ENCODE results near the gene CAPN7.

The CAPN7 gene

GRCh38 chr3:15174953-15175352 is 31.1 kb upstream of the CAPN7 start:
- no peak overlapping the region for H3K4me2 ChIP-seq (ENCODE audit: low read depth, low read length, poor library complexity, severe bottlenecking)
- H4K20me1 ChIP-seq (ENCODE audit: low read depth, low read length), result no peaks in the 10 kb centered on the region
- no peaks in the 10 kb centered on the region for H3K9me2 ChIP-seq (replicated peaks; ENCODE audit: insufficient read depth, low read length)
- TF ChIP-seq CTCF (IDR thresholded peaks at IDR 0.05; ENCODE audit: insufficient read depth, low read length, poor library complexity, severe bottlenecking), result no peak
- no peak for TF ChIP-seq EZH2phosphoT487 (conservative IDR thresholded peaks at IDR 0.05; ENCODE audit: low read length)
- no peak overlapping the region for H3K27ac ChIP-seq (ENCODE audit: low read depth, low read length)
- H3K36me3 ChIP-seq (ENCODE audit: low read length), result no peaks in the 10 kb centered on the region
- H3F3A ChIP-seq (ENCODE audit: insufficient read depth), result no peaks in the 10 kb centered on the region
- no peaks in the 10 kb centered on the region for H3K9me3 ChIP-seq (ENCODE audit: insufficient read depth, low read length)
- no peak overlapping the region for H3K4me3 ChIP-seq (ENCODE audit: insufficient read depth, low read length, poor library complexity, severe bottlenecking)
- H3K79me2 ChIP-seq (ENCODE audit: insufficient read depth, low read length), result no peaks in the 10 kb centered on the region
- no peak overlapping the region for H3K9ac ChIP-seq (ENCODE audit: low read length)
- H3K27me3 ChIP-seq (ENCODE audit: low read length), result no peaks in the 10 kb centered on the region
- H2AFZ ChIP-seq (ENCODE audit: low read depth, low read length, severe bottlenecking), result no peak overlapping the region

DNA sequence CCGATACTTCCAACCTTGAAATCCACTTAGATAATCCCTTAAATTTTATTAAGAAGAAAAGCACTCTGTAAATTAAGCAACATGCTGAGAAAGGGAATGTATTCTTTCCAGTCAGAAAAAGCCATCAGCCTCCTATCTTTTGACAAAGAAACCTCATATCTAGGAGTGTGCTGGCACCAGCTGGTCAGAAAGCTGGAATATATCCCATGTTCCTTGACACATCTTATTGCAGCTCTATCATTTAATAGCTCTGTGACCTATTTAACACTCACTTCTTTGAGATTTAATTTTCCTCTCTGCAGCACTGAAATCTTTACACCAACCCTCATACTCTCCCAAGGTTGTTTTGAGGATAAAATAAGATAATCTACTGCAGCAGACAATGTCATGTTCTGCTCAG is 30.4 kb upstream of the CAPN7 start:
- no peaks in the 10 kb centered on the region for H3K36me3 ChIP-seq (ENCODE audit: low read length)
- no peaks in the 10 kb centered on the region for H3F3A ChIP-seq (ENCODE audit: insufficient read depth)
- no peaks in the 10 kb centered on the region for H3K27me3 ChIP-seq (ENCODE audit: low read length)
- no peak overlapping the region for H2AFZ ChIP-seq (ENCODE audit: low read depth, low read length, severe bottlenecking)
- no peak overlapping the region for H3K27ac ChIP-seq (ENCODE audit: low read depth, low read length)
- no peaks in the 10 kb centered on the region for H4K20me1 ChIP-seq (ENCODE audit: low read depth, low read length)
- H3K9ac ChIP-seq (ENCODE audit: low read length), result no peak overlapping the region
- H3K9me2 ChIP-seq (replicated peaks; ENCODE audit: insufficient read depth, low read length), result no peaks in the 10 kb centered on the region
- no peak overlapping the region for H3K4me2 ChIP-seq (ENCODE audit: low read depth, low read length, poor library complexity, severe bottlenecking)
- no peaks in the 10 kb centered on the region for H3K79me2 ChIP-seq (ENCODE audit: insufficient read depth, low read length)
- no peak overlapping the region for H3K4me3 ChIP-seq (ENCODE audit: insufficient read depth, low read length, poor library complexity, severe bottlenecking)
- TF ChIP-seq CTCF (IDR thresholded peaks at IDR 0.05; ENCODE audit: insufficient read depth, low read length, poor library complexity, severe bottlenecking) (no peak), EZH2phosphoT487 (conservative IDR thresholded peaks at IDR 0.05; ENCODE audit: low read length) (no peak)
- no peaks in the 10 kb centered on the region for H3K9me3 ChIP-seq (ENCODE audit: insufficient read depth, low read length)

DNA sequence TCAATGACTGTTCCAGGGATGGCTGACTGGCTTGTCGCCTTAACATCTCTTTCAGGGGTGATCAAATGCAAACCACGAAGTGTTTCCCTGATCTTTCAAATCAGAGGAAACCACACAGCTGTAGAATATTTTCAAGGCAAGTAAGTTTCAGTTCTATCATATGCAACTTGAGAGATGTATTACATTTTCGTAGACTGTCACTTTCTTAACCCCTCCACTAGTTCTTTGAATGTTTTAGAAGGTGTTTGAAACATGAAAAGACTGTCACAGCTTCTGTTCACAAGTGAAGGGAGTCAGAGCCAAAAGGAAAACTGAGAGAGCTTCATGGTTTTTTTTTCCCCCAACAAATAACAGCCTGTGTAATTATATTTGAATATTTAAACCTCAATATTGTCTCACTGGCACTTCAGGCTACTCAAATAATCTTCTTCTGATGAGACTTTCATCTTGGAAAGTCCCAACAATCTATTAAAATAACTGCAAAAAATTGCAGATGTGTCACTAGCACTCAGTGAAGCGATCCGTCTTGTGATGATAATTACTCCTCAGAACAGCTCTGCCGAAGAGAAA is 25.9 kb upstream of the CAPN7 start:
- TF ChIP-seq CTCF (IDR thresholded peaks at IDR 0.05; ENCODE audit: insufficient read depth, low read length, poor library complexity, severe bottlenecking) (no peak), EZH2phosphoT487 (conservative IDR thresholded peaks at IDR 0.05; ENCODE audit: low read length) (no peak)
- Histone ChIP-seq H2AFZ (ENCODE audit: low read depth, low read length, severe bottlenecking) (no peak overlapping the region), H3K9me2 (replicated peaks; ENCODE audit: insufficient read depth, low read length) (no peaks in the 10 kb centered on the region), H3K9me3 (ENCODE audit: insufficient read depth, low read length) (no peaks in the 10 kb centered on the region), H3K4me3 (ENCODE audit: insufficient read depth, low read length, poor library complexity, severe bottlenecking) (no peak overlapping the region), H3K4me2 (ENCODE audit: low read depth, low read length, poor library complexity, severe bottlenecking) (no peak overlapping the region), H3K27ac (ENCODE audit: low read depth, low read length) (no peak overlapping the region), H3K9ac (ENCODE audit: low read length) (no peak overlapping the region), H4K20me1 (ENCODE audit: low read depth, low read length) (no peaks in the 10 kb centered on the region), H3K36me3 (ENCODE audit: low read length) (no peaks in the 10 kb centered on the region), H3F3A (ENCODE audit: insufficient read depth) (no peaks in the 10 kb centered on the region), H3K79me2 (ENCODE audit: insufficient read depth, low read length) (no peaks in the 10 kb centered on the region), H3K27me3 (ENCODE audit: low read length) (no peaks in the 10 kb centered on the region)
